AML-193 (cell line): Measurements from ENCODE around the gene SCMH1.

ENCODE experiments used
- DNase-seq, 2 experiments: peaks; one replicate each; lab custom pipeline; 2025; lab: John Stamatoyannopoulos, UW

The SCMH1 gene

GRCh38 chr1:41024953-41025352, 217.2 kb downstream of the SCMH1 start:
- no peak for DNase-seq

GRCh38 chr1:41023279-41023990, 218.7 kb downstream of the SCMH1 start:
- no peak for DNase-seq

- DNase-seq, result no peak
These were observed 219.7 kb downstream of the SCMH1 start for GRCh38 chr1:41022424-41022823.

- no peak for DNase-seq
These were observed 220.4 kb downstream of the SCMH1 start, which contains the start of gene SLFNL1 for GRCh38 chr1:41021526-41022308. SLFNL1 (minus strand) TSS chr1:41021725; CDS start chr1:41020660, 1,065 bp downstream.

- no peak for DNase-seq
These were observed 221.5 kb downstream of the SCMH1 start for GRCh38 chr1:41020654-41021053.

- DNase-seq, result no peak
These were observed 222.0 kb downstream of the SCMH1 start for GRCh38 chr1:41020109-41020576.

- DNase-seq, result no peak
These were observed 222.8 kb downstream of the SCMH1 start for GRCh38 chr1:41019353-41019745.

- no peak for DNase-seq
These were observed 224.1 kb downstream of the SCMH1 start for GRCh38 chr1:41018018-41018410.

GRCh38 chr1:41017141-41018017, 224.7 kb downstream of the SCMH1 start:
- DNase-seq, result no peak

- no peak for DNase-seq
These were observed 226.1 kb downstream of the SCMH1 start for GRCh38 chr1:41015897-41016470.

- no peak for DNase-seq
These were observed 226.7 kb downstream of the SCMH1 start for GRCh38 chr1:41015281-41015896.

GRCh38 chr1:41014871-41015270, 227.2 kb downstream of the SCMH1 start:
- DNase-seq, result no peak

GRCh38 chr1:41013796-41014195, 228.3 kb downstream of the SCMH1 start:
- DNase-seq, result no peak

- DNase-seq, result no peak
These were observed 229.1 kb downstream of the SCMH1 start for GRCh38 chr1:41013024-41013423.

- DNase-seq, result no peak
These were observed 231.8 kb downstream of the SCMH1 start for GRCh38 chr1:41010345-41010744.

GRCh38 chr1:41009466-41009865, 232.6 kb downstream of the SCMH1 start:
- no peak for DNase-seq

- no peak for DNase-seq
These were observed 234.9 kb downstream of the SCMH1 start for GRCh38 chr1:41006942-41007865.

GRCh38 chr1:41005876-41006275, 236.2 kb downstream of the SCMH1 start:
- no peak for DNase-seq

GRCh38 chr1:41003640-41004220, 238.4 kb downstream of the SCMH1 start:
- peak; percentile 96 to 97 for DNase-seq

GRCh38 chr1:41003127-41003639, 238.9 kb downstream of the SCMH1 start:
- DNase-seq, result no peak
